SK-N-SH treated with all-trans-retinoic acid at 6 μM for 48 hours (cell line): ENCODE results near the gene RPL3.

ENCODE experiments used
- ATAC-seq: fragments of 200-7000 bp; cut with Tn5 transposase; 3 replicates; pipeline ENCODE4 v1.9.1; 2020; ENCODE audit warnings: mild to moderate bottlenecking, moderate library complexity
- ARNTL ChIP-seq: fragments of 450-650 bp; formaldehyde crosslinking; IDR thresholded peaks from 2 replicates; pipeline ENCODE4 v1.5.0; 2020; ENCODE audit warnings: low read depth, mild to moderate bottlenecking, moderate library complexity, borderline replicate concordance
- BACH2 ChIP-seq: fragments of 250-450 bp; sonication (Bioruptor Pico); IDR thresholded peaks from 2 replicates; pipeline ENCODE4 v1.9.0; 2021; ENCODE audit warnings: mild to moderate bottlenecking, borderline replicate concordance
- CREB5 ChIP-seq: fragments of 250-450 bp; sonication (Bioruptor Pico); IDR thresholded peaks from 2 replicates; pipeline ENCODE4 v1.5.1; 2020; ENCODE audit warnings: low read depth, mild to moderate bottlenecking, moderate library complexity
- CSDC2 ChIP-seq: fragments of 250-450 bp; sonication (Bioruptor Pico); IDR thresholded peaks from 2 replicates; pipeline ENCODE4 v1.5.0; 2020; ENCODE audit warnings: mild to moderate bottlenecking, moderate library complexity
- CSRNP3 ChIP-seq: fragments of 250-450 bp; sonication (Bioruptor Pico); IDR thresholded peaks from 2 replicates; pipeline ENCODE4 v1.5.1; 2021; ENCODE audit warnings: mild to moderate bottlenecking, moderate library complexity
- ESRRG ChIP-seq: fragments of 250-450 bp; sonication (Bioruptor Pico); IDR thresholded peaks from 2 replicates; pipeline ENCODE4 v1.6.1; 2021; ENCODE audit warnings: mild to moderate bottlenecking
- GLIS3 ChIP-seq: fragments of 250-450 bp; sonication (Bioruptor Pico); IDR thresholded peaks from 2 replicates; pipeline ENCODE4 v1.5.0; 2020; ENCODE audit warnings: mild to moderate bottlenecking, moderate library complexity
- ISL1 ChIP-seq: fragments of 250-450 bp; sonication (Bioruptor Pico); IDR thresholded peaks from 2 replicates; pipeline ENCODE4 v2.1.2; 2022; ENCODE audit warnings: mild to moderate bottlenecking, moderate library complexity
- OSR1 ChIP-seq: fragments of 250-450 bp; sonication (Bioruptor Pico); IDR thresholded peaks from 2 replicates; pipeline ENCODE4 v1.8.0; 2022; ENCODE audit warnings: moderate library complexity, mild to moderate bottlenecking, inconsistent platforms
- POU6F1 ChIP-seq: fragments of 250-450 bp; sonication (Bioruptor Pico); IDR thresholded peaks from 2 replicates; pipeline ENCODE4 v1.8.0; 2021; ENCODE audit warnings: low read depth, mild to moderate bottlenecking, moderate library complexity, borderline replicate concordance
- PPARA ChIP-seq: fragments of 250-450 bp; sonication (Bioruptor Pico); IDR thresholded peaks from 2 replicates; pipeline ENCODE4 v1.5.0; 2020; ENCODE audit warnings: mild to moderate bottlenecking, borderline replicate concordance
- RARB ChIP-seq: fragments of 250-450 bp; sonication (Bioruptor Pico); IDR thresholded peaks from 2 replicates; pipeline ENCODE4 v1.8.0; 2021; ENCODE audit warnings: mild to moderate bottlenecking, moderate library complexity
- SNAI2 ChIP-seq: fragments of 250-450 bp; sonication (Bioruptor Pico); IDR thresholded peaks from 2 replicates; pipeline ENCODE4 v1.5.0; 2020; ENCODE audit warnings: mild to moderate bottlenecking, moderate library complexity
- TCF4 ChIP-seq: fragments of 250-450 bp; sonication (Bioruptor Pico); IDR thresholded peaks from 2 replicates; pipeline ENCODE4 v1.8.0; 2021; ENCODE audit warnings: mild to moderate bottlenecking, moderate library complexity, borderline replicate concordance
- ZC3H10 ChIP-seq: fragments of 250-450 bp; sonication (Bioruptor Pico); IDR thresholded peaks from 2 replicates; pipeline ENCODE4 v1.5.1; 2021; ENCODE audit warnings: mild to moderate bottlenecking, moderate library complexity
- ZFP30 ChIP-seq: fragments of 450-650 bp; formaldehyde crosslinking; IDR thresholded peaks from 2 replicates; pipeline ENCODE4 v1.5.0; 2022; ENCODE audit warnings: mild to moderate bottlenecking, moderate library complexity
- ZNF565 ChIP-seq: fragments of 450-650 bp; formaldehyde crosslinking; conservative IDR thresholded peaks from 2 replicates; pipeline ENCODE4 v1.5.0; 2020; ENCODE audit warnings: low read depth, mild to moderate bottlenecking, moderate library complexity
- ZNF70 ChIP-seq: fragments of 450-650 bp; formaldehyde crosslinking; IDR thresholded peaks from 2 replicates; pipeline ENCODE4 v1.5.0; 2020; ENCODE audit warnings: mild to moderate bottlenecking, moderate library complexity
- ZNF8 ChIP-seq: fragments of 450-650 bp; formaldehyde crosslinking; IDR thresholded peaks from 2 replicates; pipeline ENCODE4 v1.5.0; 2020; ENCODE audit warnings: mild to moderate bottlenecking, moderate library complexity
- TF ChIP-seq, protein P1 (sequence below): fragments of 250-450 bp; sonication (Bioruptor Pico); IDR thresholded peaks from 2 replicates; pipeline ENCODE4 v1.5.0; 2020; ENCODE audit warnings: mild to moderate bottlenecking, moderate library complexity
- TF ChIP-seq, protein P2 (sequence below): fragments of 250-450 bp; sonication (Bioruptor Pico); IDR thresholded peaks from 2 replicates; pipeline ENCODE4 v1.8.0; 2020; ENCODE audit warnings: mild to moderate bottlenecking, moderate library complexity, borderline replicate concordance

RPL3 gene

GRCh38 chr22:39289975-39290720, 29.3 kb downstream of the RPL3 start (continued):
- TF ChIP-seq, protein P1, sequence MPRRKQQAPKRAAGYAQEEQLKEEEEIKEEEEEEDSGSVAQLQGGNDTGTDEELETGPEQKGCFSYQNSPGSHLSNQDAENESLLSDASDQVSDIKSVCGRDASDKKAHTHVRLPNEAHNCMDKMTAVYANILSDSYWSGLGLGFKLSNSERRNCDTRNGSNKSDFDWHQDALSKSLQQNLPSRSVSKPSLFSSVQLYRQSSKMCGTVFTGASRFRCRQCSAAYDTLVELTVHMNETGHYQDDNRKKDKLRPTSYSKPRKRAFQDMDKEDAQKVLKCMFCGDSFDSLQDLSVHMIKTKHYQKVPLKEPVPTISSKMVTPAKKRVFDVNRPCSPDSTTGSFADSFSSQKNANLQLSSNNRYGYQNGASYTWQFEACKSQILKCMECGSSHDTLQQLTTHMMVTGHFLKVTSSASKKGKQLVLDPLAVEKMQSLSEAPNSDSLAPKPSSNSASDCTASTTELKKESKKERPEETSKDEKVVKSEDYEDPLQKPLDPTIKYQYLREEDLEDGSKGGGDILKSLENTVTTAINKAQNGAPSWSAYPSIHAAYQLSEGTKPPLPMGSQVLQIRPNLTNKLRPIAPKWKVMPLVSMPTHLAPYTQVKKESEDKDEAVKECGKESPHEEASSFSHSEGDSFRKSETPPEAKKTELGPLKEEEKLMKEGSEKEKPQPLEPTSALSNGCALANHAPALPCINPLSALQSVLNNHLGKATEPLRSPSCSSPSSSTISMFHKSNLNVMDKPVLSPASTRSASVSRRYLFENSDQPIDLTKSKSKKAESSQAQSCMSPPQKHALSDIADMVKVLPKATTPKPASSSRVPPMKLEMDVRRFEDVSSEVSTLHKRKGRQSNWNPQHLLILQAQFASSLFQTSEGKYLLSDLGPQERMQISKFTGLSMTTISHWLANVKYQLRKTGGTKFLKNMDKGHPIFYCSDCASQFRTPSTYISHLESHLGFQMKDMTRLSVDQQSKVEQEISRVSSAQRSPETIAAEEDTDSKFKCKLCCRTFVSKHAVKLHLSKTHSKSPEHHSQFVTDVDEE = no peak
- TF ChIP-seq CREB5 (CRISPR knock-in tag) (no peak), GLIS3 (CRISPR knock-in tag) (no peak), RARB (CRISPR knock-in tag) (no peak), TCF4 (CRISPR knock-in tag) (no peak), OSR1 (CRISPR knock-in tag) (no peak), ISL1 (no peak), CSRNP3 (CRISPR knock-in tag) (no peak)

DNA sequence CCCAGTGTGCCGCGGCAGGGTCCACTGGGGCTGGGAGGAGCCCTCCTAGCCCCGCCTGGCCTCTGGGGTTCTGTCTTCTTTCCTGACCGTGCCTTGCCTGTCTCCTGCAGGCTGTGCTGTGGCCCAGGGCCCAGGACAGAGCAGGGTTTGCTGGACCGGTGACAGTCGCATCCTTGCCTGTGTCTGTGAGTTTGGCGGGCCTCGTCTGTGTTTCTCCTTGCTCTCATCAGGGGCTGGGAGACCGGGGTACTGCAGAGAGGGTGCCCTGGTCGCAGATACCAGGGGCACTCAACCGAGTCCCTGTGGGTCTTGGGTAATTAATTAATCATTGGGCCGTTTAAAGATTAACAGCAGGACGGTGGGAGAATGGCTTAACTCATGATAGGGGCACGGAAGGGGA, 29.9 kb downstream of the RPL3 start:
- TF ChIP-seq ZNF565 (CRISPR knock-in tag) = no peak
- no peak for TF ChIP-seq CREB5 (CRISPR knock-in tag)
- no peak for TF ChIP-seq TCF4 (CRISPR knock-in tag)
- TF ChIP-seq CSRNP3 (CRISPR knock-in tag) = no peak
- no peak for TF ChIP-seq PPARA
- no peak for TF ChIP-seq ZNF70 (CRISPR knock-in tag)
- no peak for TF ChIP-seq ZC3H10
- TF ChIP-seq POU6F1 (CRISPR knock-in tag) = no peak
- no peak for TF ChIP-seq ARNTL (CRISPR knock-in tag)
- TF ChIP-seq OSR1 (CRISPR knock-in tag) = no peak
- TF ChIP-seq GLIS3 (CRISPR knock-in tag) = no peak
- no peak for TF ChIP-seq RARB (CRISPR knock-in tag)
- TF ChIP-seq ZFP30 (CRISPR knock-in tag) = no peak
- TF ChIP-seq, all 23 proteins: peak for 0
- no peak for ATAC-seq

GRCh38 chr22:39288135-39288898, 31.1 kb downstream of the RPL3 start:
- no peak for ATAC-seq
- TF ChIP-seq BACH2 (no peak), ZFP30 (CRISPR knock-in tag) (no peak), SNAI2 (CRISPR knock-in tag) (no peak), CSDC2 (no peak), ZNF565 (CRISPR knock-in tag) (no peak), ARNTL (CRISPR knock-in tag) (no peak), ZNF70 (CRISPR knock-in tag) (no peak), ZNF8 (CRISPR knock-in tag) (no peak), GLIS3 (CRISPR knock-in tag) (no peak), CREB5 (CRISPR knock-in tag) (no peak), OSR1 (CRISPR knock-in tag) (no peak), ESRRG (CRISPR knock-in tag) (no peak), ISL1 (no peak), RARB (CRISPR knock-in tag) (no peak), TCF4 (CRISPR knock-in tag) (no peak)
- TF ChIP-seq, protein P2, sequence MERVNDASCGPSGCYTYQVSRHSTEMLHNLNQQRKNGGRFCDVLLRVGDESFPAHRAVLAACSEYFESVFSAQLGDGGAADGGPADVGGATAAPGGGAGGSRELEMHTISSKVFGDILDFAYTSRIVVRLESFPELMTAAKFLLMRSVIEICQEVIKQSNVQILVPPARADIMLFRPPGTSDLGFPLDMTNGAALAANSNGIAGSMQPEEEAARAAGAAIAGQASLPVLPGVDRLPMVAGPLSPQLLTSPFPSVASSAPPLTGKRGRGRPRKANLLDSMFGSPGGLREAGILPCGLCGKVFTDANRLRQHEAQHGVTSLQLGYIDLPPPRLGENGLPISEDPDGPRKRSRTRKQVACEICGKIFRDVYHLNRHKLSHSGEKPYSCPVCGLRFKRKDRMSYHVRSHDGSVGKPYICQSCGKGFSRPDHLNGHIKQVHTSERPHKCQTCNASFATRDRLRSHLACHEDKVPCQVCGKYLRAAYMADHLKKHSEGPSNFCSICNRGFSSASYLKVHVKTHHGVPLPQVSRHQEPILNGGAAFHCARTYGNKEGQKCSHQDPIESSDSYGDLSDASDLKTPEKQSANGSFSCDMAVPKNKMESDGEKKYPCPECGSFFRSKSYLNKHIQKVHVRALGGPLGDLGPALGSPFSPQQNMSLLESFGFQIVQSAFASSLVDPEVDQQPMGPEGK (CRISPR knock-in tag) = no peak
